Measurements from ENCODE around the gene IL15RA.
"Not testable (repeated sequence)": the region's sequence is repeated elsewhere in the genome, so short reads cannot be mapped to it uniquely, and the experiment has no call there.

The IL15RA gene

GRCh38 chr10:6005856-6006395, 28.6 kb upstream of the IL15RA start:
- WGBS, 2 experiments (ENCODE audit: insufficient coverage in 2 of 2), result 76 to 100% methylated on average over 2 to 3 of the region's 8 CpGs
- Histone ChIP-seq H3K27ac (ENCODE audit: low read depth, low read length, severe bottlenecking) (no peak overlapping the region), H3K4me1 (ENCODE audit: control insufficient read depth, insufficient read depth, low read length, poor library complexity, severe bottlenecking) (no peaks in the 10 kb centered on the region), H3K36me3 (ENCODE audit: control insufficient read depth, insufficient read depth, low read length) (no peaks in the 10 kb centered on the region), H3K9me3 (ENCODE audit: control insufficient read depth, low read length) (peaks cover 5% of the 10 kb centered on the region), H3K4me3 (ENCODE audit: extremely low read depth, insufficient read depth, low read length, poor library complexity, severe bottlenecking) (no peak overlapping the region)

- H3K4me1 ChIP-seq (ENCODE audit: control insufficient read depth, insufficient read depth, low read length, poor library complexity, severe bottlenecking); H3K9me3 ChIP-seq (ENCODE audit: control insufficient read depth, low read length); H3K36me3 ChIP-seq (ENCODE audit: control insufficient read depth, insufficient read depth, low read length); H3K27ac ChIP-seq (ENCODE audit: low read depth, low read length, severe bottlenecking); H3K4me3 ChIP-seq (ENCODE audit: extremely low read depth, insufficient read depth, low read length, poor library complexity, severe bottlenecking): not testable (repeated sequence)
- 91 to 95% methylated on average over 5 of the region's 6 CpGs for WGBS, 2 experiments (ENCODE audit: insufficient coverage in 2 of 2)
Observed at GRCh38 chr10:6005161-6005804, 27.9 kb upstream of the IL15RA start.

- H3K9me3 ChIP-seq (ENCODE audit: control insufficient read depth, low read length), result peaks cover 5% of the 10 kb centered on the region
- H3K27ac ChIP-seq (ENCODE audit: low read depth, low read length, severe bottlenecking), result no peak overlapping the region
- no peaks in the 10 kb centered on the region for H3K36me3 ChIP-seq (ENCODE audit: control insufficient read depth, insufficient read depth, low read length)
- no peak overlapping the region for H3K4me3 ChIP-seq (ENCODE audit: extremely low read depth, insufficient read depth, low read length, poor library complexity, severe bottlenecking)
- 93 to 94% methylated on average over 7 to 8 of the region's 12 CpGs for WGBS, 2 experiments (ENCODE audit: insufficient coverage in 2 of 2)
- H3K4me1 ChIP-seq (ENCODE audit: control insufficient read depth, insufficient read depth, low read length, poor library complexity, severe bottlenecking), result no peaks in the 10 kb centered on the region
Observed at GRCh38 chr10:6002809-6003510, 25.6 kb upstream of the IL15RA start.

- no peaks in the 10 kb centered on the region for H3K4me1 ChIP-seq (ENCODE audit: control insufficient read depth, insufficient read depth, low read length, poor library complexity, severe bottlenecking)
- no peak overlapping the region for H3K27ac ChIP-seq (ENCODE audit: low read depth, low read length, severe bottlenecking)
- H3K9me3 ChIP-seq (ENCODE audit: control insufficient read depth, low read length), result no peaks in the 10 kb centered on the region
- WGBS, 2 experiments (ENCODE audit: insufficient coverage in 2 of 2), result 87% methylated on average over 13 to 16 of the region's 20 CpGs
- H3K36me3 ChIP-seq (ENCODE audit: control insufficient read depth, insufficient read depth, low read length), result no peaks in the 10 kb centered on the region
- no peak overlapping the region for H3K4me3 ChIP-seq (ENCODE audit: extremely low read depth, insufficient read depth, low read length, poor library complexity, severe bottlenecking)
Observed at GRCh38 chr10:5999440-6000165, 22.3 kb upstream of the IL15RA start.

GRCh38 chr10:5996696-5997095, 19.4 kb upstream of the IL15RA start:
- no peaks in the 10 kb centered on the region for H3K36me3 ChIP-seq (ENCODE audit: control insufficient read depth, insufficient read depth, low read length)
- peaks cover 5% of the 10 kb centered on the region for H3K9me3 ChIP-seq (ENCODE audit: control insufficient read depth, low read length)
- 88% methylated on average over 1 of the region's 4 CpGs; no CpG with 5 or more reads in 1 of the 2 experiments for whole genome bisulfite sequencing, 2 experiments (ENCODE audit: insufficient coverage in 2 of 2)
- H3K27ac ChIP-seq (ENCODE audit: low read depth, low read length, severe bottlenecking), result no peak overlapping the region
- no peak overlapping the region for H3K4me3 ChIP-seq (ENCODE audit: extremely low read depth, insufficient read depth, low read length, poor library complexity, severe bottlenecking)
- H3K4me1 ChIP-seq (ENCODE audit: control insufficient read depth, insufficient read depth, low read length, poor library complexity, severe bottlenecking), result no peaks in the 10 kb centered on the region

GRCh38 chr10:5992398-5992797, 15.1 kb upstream of the IL15RA start:
- H3K9me3 ChIP-seq (ENCODE audit: control insufficient read depth, low read length), result peaks cover 5% of the 10 kb centered on the region
- H3K27ac ChIP-seq (ENCODE audit: low read depth, low read length, severe bottlenecking), result no peak overlapping the region
- no peaks in the 10 kb centered on the region for H3K36me3 ChIP-seq (ENCODE audit: control insufficient read depth, insufficient read depth, low read length)
- H3K4me3 ChIP-seq (ENCODE audit: extremely low read depth, insufficient read depth, low read length, poor library complexity, severe bottlenecking), result no peak overlapping the region
- no peaks in the 10 kb centered on the region for H3K4me1 ChIP-seq (ENCODE audit: control insufficient read depth, insufficient read depth, low read length, poor library complexity, severe bottlenecking)
- no CpG with 5 or more reads among the region's 1 CpG for WGBS, 2 experiments (ENCODE audit: insufficient coverage in 2 of 2)

GRCh38 chr10:5991708-5992107, 14.4 kb upstream of the IL15RA start:
- Histone ChIP-seq H3K4me3 (ENCODE audit: extremely low read depth, insufficient read depth, low read length, poor library complexity, severe bottlenecking) (no peak overlapping the region), H3K4me1 (ENCODE audit: control insufficient read depth, insufficient read depth, low read length, poor library complexity, severe bottlenecking) (no peaks in the 10 kb centered on the region), H3K27ac (ENCODE audit: low read depth, low read length, severe bottlenecking) (no peak overlapping the region), H3K36me3 (ENCODE audit: control insufficient read depth, insufficient read depth, low read length) (no peaks in the 10 kb centered on the region), H3K9me3 (ENCODE audit: control insufficient read depth, low read length) (peaks cover 5% of the 10 kb centered on the region)

GRCh38 chr10:5989756-5990155, 12.4 kb upstream of the IL15RA start:
- no peaks in the 10 kb centered on the region for H3K36me3 ChIP-seq (ENCODE audit: control insufficient read depth, insufficient read depth, low read length)
- H3K4me1 ChIP-seq (ENCODE audit: control insufficient read depth, insufficient read depth, low read length, poor library complexity, severe bottlenecking), result no peaks in the 10 kb centered on the region
- H3K4me3 ChIP-seq (ENCODE audit: extremely low read depth, insufficient read depth, low read length, poor library complexity, severe bottlenecking), result no peak overlapping the region
- H3K9me3 ChIP-seq (ENCODE audit: control insufficient read depth, low read length), result peaks cover 5% of the 10 kb centered on the region
- no peak overlapping the region for H3K27ac ChIP-seq (ENCODE audit: low read depth, low read length, severe bottlenecking)
- 100% methylated on average over 1 of the region's 2 CpGs; no CpG with 5 or more reads in 1 of the 2 experiments for WGBS, 2 experiments (ENCODE audit: insufficient coverage in 2 of 2)

GRCh38 chr10:5988336-5988920, 11.1 kb upstream of the IL15RA start:
- Histone ChIP-seq H3K4me3 (ENCODE audit: extremely low read depth, insufficient read depth, low read length, poor library complexity, severe bottlenecking) (no peak overlapping the region), H3K4me1 (ENCODE audit: control insufficient read depth, insufficient read depth, low read length, poor library complexity, severe bottlenecking) (no peaks in the 10 kb centered on the region), H3K9me3 (ENCODE audit: control insufficient read depth, low read length) (peaks cover 4% of the 10 kb centered on the region), H3K27ac (ENCODE audit: low read depth, low read length, severe bottlenecking) (no peak overlapping the region), H3K36me3 (ENCODE audit: control insufficient read depth, insufficient read depth, low read length) (no peaks in the 10 kb centered on the region)
- 87 to 94% methylated on average over 7 to 10 of the region's 10 CpGs for WGBS, 2 experiments (ENCODE audit: insufficient coverage in 2 of 2)

GRCh38 chr10:5987747-5988146, 10.4 kb upstream of the IL15RA start:
- H3K9me3 ChIP-seq (ENCODE audit: control insufficient read depth, low read length), result no peaks in the 10 kb centered on the region
- no peak overlapping the region for H3K4me3 ChIP-seq (ENCODE audit: extremely low read depth, insufficient read depth, low read length, poor library complexity, severe bottlenecking)
- H3K27ac ChIP-seq (ENCODE audit: low read depth, low read length, severe bottlenecking), result no peak overlapping the region
- no peaks in the 10 kb centered on the region for H3K4me1 ChIP-seq (ENCODE audit: control insufficient read depth, insufficient read depth, low read length, poor library complexity, severe bottlenecking)
- 90 to 94% methylated on average over 3 to 4 of the region's 4 CpGs for WGBS, 2 experiments (ENCODE audit: insufficient coverage in 2 of 2)
- no peaks in the 10 kb centered on the region for H3K36me3 ChIP-seq (ENCODE audit: control insufficient read depth, insufficient read depth, low read length)
